Activated naive CD8-positive, alpha-beta T cell treated with anti-CD3 and anti-CD28 coated beads, Interleukin-2, amount 50 U/mL, for 16 hours (primary cell): ENCODE measurements around the gene SATB2.

Experiments
- DNase-seq: peaks from one replicate; pipeline ENCODE4 v3.0.0-alpha.2; 2020; ENCODE audit warnings: low read depth, low spot score

The SATB2 gene

GRCh38 chr2:199257261-199258224 is 200.2 kb downstream of the SATB2 start:
- DNase-seq, result no peak

GRCh38 chr2:199230091-199230490 is 227.6 kb downstream of the SATB2 start:
- DNase-seq, result no peak

GRCh38 chr2:199228887-199229819 is 228.6 kb downstream of the SATB2 start:
- no peak for DNase-seq

GRCh38 chr2:199223791-199224190 is 233.9 kb downstream of the SATB2 start:
- DNase-seq, result no peak

- no peak for DNase-seq
Measured at GRCh38 chr2:199220920-199221319, 236.8 kb downstream of the SATB2 start.

GRCh38 chr2:199219551-199219950 is 238.2 kb downstream of the SATB2 start:
- DNase-seq, result no peak
